ENCODE data around the gene GOLPH3L.

GOLPH3L gene

GRCh38 chr1:150706091-150706490 lies 9.1 kb upstream of the GOLPH3L start:
- ChIA-PET CTCF (no interaction called here), POLR2A (no interaction called here)
- H3K9me3 ChIP-seq (ENCODE audit: control insufficient read depth, insufficient read depth, low read depth, low read length): no peaks in the 10 kb centered on the region
- H3K27ac ChIP-seq (ENCODE audit: extremely low read depth, low read depth, low read length): no peak overlapping the region
- H3K4me3 ChIP-seq (ENCODE audit: low read depth, low read length): no peak overlapping the region
- no peaks in the 10 kb centered on the region for H3K36me3 ChIP-seq (ENCODE audit: control insufficient read depth in 2 of 2, insufficient read depth in 1 of 2, low read length in 2 of 2)
- H3K4me1 ChIP-seq (ENCODE audit: control insufficient read depth, insufficient read depth, low read length): no peaks in the 10 kb centered on the region
- TF ChIP-seq ZNF747 (tag by site-specific recombination; IDR thresholded peaks at IDR 0.05) (no peak), REPIN1 (tag by site-specific recombination; IDR thresholded peaks at IDR 0.05; ENCODE audit: low read depth) (no peak), ZFP41 (tag by site-specific recombination; IDR thresholded peaks at IDR 0.05; ENCODE audit: borderline replicate concordance) (no peak), HOXD13 (CRISPR knock-in tag; IDR thresholded peaks at IDR 0.05; ENCODE audit: borderline replicate concordance) (no peak), PRDM4 (tag by site-specific recombination; IDR thresholded peaks at IDR 0.05) (no peak), PRDM10 (tag by site-specific recombination; IDR thresholded peaks at IDR 0.05) (no peak), GLIS1 (tag by site-specific recombination; IDR thresholded peaks at IDR 0.05) (no peak), ZNF510 (tag by site-specific recombination; IDR thresholded peaks at IDR 0.05; ENCODE audit: insufficient replicate concordance) (no peak), ZNF211 (tag by site-specific recombination; IDR thresholded peaks at IDR 0.05; ENCODE audit: low read depth) (no peak)

GRCh38 chr1:150703427-150703826 lies 6.5 kb upstream of the GOLPH3L start:
- ChIA-PET POLR2A (no interaction called here), CTCF (interaction anchor here (1.0 kb wide), 1 partner anchor 171 kb away, joined by 6 read pairs; no protein-coding TSS in a partner anchor)
- Histone ChIP-seq H3K27ac (ENCODE audit: extremely low read depth, low read depth, low read length) (no peak overlapping the region), H3K9me3 (ENCODE audit: control insufficient read depth, insufficient read depth, low read depth, low read length) (no peaks in the 10 kb centered on the region), H3K4me3 (ENCODE audit: low read depth, low read length) (no peak overlapping the region), H3K36me3 (ENCODE audit: control insufficient read depth in 2 of 2, insufficient read depth in 1 of 2, low read length in 2 of 2) (no peaks in the 10 kb centered on the region), H3K4me1 (ENCODE audit: control insufficient read depth, insufficient read depth, low read length) (no peaks in the 10 kb centered on the region)
- no peak for TF ChIP-seq ZBTB7A (tag by site-specific recombination; IDR thresholded peaks at IDR 0.05; ENCODE audit: low read depth)
- no peak for TF ChIP-seq ZFP3 (tag by site-specific recombination; IDR thresholded peaks at IDR 0.05; ENCODE audit: low read depth)
- TF ChIP-seq ZSCAN18 (tag by site-specific recombination; IDR thresholded peaks at IDR 0.05): no peak
- no peak for TF ChIP-seq SP7 (tag by site-specific recombination; IDR thresholded peaks at IDR 0.05)
- no peak for TF ChIP-seq ZNF544 (tag by site-specific recombination; IDR thresholded peaks at IDR 0.05)
- no peak for TF ChIP-seq ZNF112 (tag by site-specific recombination; IDR thresholded peaks at IDR 0.05)
- TF ChIP-seq ZNF639 (tag by site-specific recombination; IDR thresholded peaks at IDR 0.05): no peak
- no peak for TF ChIP-seq ZNF140 (tag by site-specific recombination; IDR thresholded peaks at IDR 0.05)
- no peak for TF ChIP-seq ZNF76 (tag by site-specific recombination; IDR thresholded peaks at IDR 0.05; ENCODE audit: borderline replicate concordance, low read depth)
- TF ChIP-seq ZNF354C (tag by site-specific recombination; IDR thresholded peaks at IDR 0.05; ENCODE audit: borderline replicate concordance, low read depth): no peak
- no peak for TF ChIP-seq MEIS1 (CRISPR knock-in tag; IDR thresholded peaks at IDR 0.05; ENCODE audit: borderline replicate concordance)
- no peak for TF ChIP-seq BCL11B (tag by site-specific recombination; IDR thresholded peaks at IDR 0.05; ENCODE audit: low read depth)
- no peak for TF ChIP-seq ZNF610 (tag by site-specific recombination; IDR thresholded peaks at IDR 0.05; ENCODE audit: borderline replicate concordance)

Measured in HEK293 (cell line).